ENCODE data around the gene OTX2. TPM values are rescaled to one million over a fixed set of nuclear protein-coding genes. Genes with fewer than 3 reads are reported as not detected.

Gene OTX2
- total RNA-seq, 1 experiment from 2014 or later, result not detected

DNA sequence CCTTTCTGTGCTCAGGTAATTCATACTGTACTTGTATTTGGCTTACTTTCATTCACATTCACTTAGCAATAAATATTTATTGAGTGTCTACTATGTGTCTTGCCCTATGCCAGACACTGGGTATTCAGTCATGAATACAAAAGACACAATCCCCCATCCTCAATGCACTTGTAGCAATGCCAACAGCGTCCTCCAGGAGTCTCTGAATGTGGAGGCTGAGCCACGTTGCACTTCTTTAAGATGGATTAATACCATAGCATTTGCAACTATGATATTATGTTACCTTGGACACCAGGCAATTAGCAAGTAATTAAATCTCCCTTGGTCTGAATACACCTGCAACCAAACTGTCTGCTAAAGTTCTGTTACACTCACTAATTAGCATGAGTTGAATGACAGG is 58.8 kb downstream of the OTX2 start:
- DNase-seq (ENCODE audit: low read depth in 1 of 2, low spot score in 2 of 2), result no peak
- Histone ChIP-seq H3K36me3 (no peaks in the 10 kb centered on the region), H3K4me3 (no peak overlapping the region), H3K4me1 (replicated peaks) (no peaks in the 10 kb centered on the region), H3K9me3 (replicated peaks) (no peaks in the 10 kb centered on the region), H3K27ac (no peak overlapping the region), H3K27me3 (replicated peaks) (0 out of 2 replicates have a peak, but pooled peaks cover 3% of the 10 kb centered on the region)

Other genes with a start within 250 kb of the OTX2 start
- 3.2 and 7.0 TPM in 2 replicates for gene TMEM260, start 230.7 kb downstream of the OTX2 start, total RNA-seq (2014; rRNA removed; shearing (Covaris generic))